Left ventricle myocardium superior (tissue), 1 donor: ENCODE measurements around the gene WRNIP1. TPM values are rescaled to one million over a fixed set of nuclear protein-coding genes. Genes with fewer than 3 reads are reported as not detected.
"Not testable (repeated sequence)": the region's sequence is repeated elsewhere in the genome, so short reads cannot be mapped to it uniquely, and the experiment has no call there.

ENCODE experiments used
- ATAC-seq: fragments of 200-7000 bp; cut with Tn5 transposase; one replicate; pipeline ENCODE4 v1.9.1; 2020; ENCODE audit warnings: mild to moderate bottlenecking, moderate library complexity
- DNase-seq: peaks from one replicate; pipeline ENCODE4 v3.0.0-alpha.2; 2020
- intact Hi-C: fragments of 100-400 bp; cut with micrococcal nuclease; formaldehyde crosslinking; loops from one replicate; pipeline ENCODE4 v1.11.0; 2022
- total RNA-seq: library from RNA; stranded (reverse); fragmentation: NEBNext Ultra II Directional; extraction: Animal tissue kit (Norgen Biotek cat#: 25700); gene quantifications from one replicate; pipeline ENCODE4 v1.2.1, GENCODE V29; 2021
- donor health status: DM: no; HTN: yes; CAD: no; lungs with severe emphysema.

The WRNIP1 gene
- total RNA-seq, 1 donor from 2014 or later = 45.1 TPM

DNA sequence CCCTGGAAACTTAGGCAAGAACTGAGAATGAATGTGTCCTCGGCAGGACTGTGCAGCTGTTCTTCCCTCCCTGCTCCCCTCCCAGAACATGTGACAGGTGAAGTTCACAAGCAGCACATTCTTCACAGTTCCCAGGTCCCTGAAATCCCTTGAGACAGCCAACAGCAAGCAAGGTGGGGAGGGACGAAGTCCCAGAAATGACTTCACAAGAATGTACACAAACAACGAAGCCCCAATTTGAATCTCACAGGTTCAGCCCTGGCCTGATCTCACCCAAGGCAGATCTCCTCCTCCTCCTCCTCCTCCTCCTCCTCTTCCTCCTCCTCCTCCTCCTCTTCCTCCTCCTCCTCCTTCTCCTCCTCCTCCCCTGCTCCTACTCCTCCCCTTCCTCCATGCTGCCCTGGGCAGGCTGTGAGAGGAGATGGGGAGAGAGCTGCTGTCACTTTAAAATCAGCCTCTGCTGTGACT lies 32.4 kb downstream of the WRNIP1 start:
- no peak for ATAC-seq
- no peak for DNase-seq
- intact Hi-C loops = loop anchor here (10.0 kb wide), 1 partner anchor 47 kb away; the partner anchor contains the start of gene SERPINB1

- no peak for ATAC-seq
- no peak for DNase-seq
- intact Hi-C loops = loop anchor here (10.0 kb wide), 1 partner anchor 46 kb away; the partner anchor contains the start of gene SERPINB1
These were observed 33.5 kb downstream of the WRNIP1 start for GRCh38 chr6:2798586-2799134.

DNA sequence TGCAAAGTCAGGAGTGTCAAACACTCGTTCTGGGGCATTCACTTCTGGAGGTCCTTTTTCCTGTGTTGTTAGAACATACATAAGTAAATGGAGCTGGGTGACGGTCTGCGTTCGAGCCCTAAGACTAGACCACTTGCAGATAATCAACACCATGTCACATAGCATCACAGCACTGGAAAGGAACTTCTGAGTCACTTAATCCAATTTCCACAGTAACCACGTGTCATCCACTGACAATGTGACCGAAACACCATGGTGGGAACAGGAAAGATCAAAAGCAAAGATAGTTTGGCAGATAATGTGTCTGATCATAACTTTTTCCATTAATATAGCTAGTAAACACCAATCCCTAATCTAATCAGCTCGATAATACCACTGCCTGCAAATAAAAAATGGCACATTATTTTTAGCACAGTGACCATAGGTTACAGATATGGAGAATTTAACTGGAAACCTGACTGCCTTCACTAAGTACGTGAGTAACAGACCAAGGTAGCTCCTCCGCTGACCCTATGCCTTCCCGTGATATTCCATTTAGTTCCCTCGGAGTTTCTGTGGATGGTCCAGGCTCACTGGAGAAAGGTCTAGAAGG lies 34.8 kb downstream of the WRNIP1 start:
- DNase-seq (no peak), ATAC-seq (peak; percentile 54)
- intact Hi-C loops = loop anchor here (10.0 kb wide), 1 partner anchor 45 kb away; the partner anchor contains the start of gene SERPINB1

GRCh38 chr6:2800552-2801316 lies 35.5 kb downstream of the WRNIP1 start:
- intact Hi-C loops = no loop called here
- DNase-seq = no peak
- ATAC-seq = no peak

DNA sequence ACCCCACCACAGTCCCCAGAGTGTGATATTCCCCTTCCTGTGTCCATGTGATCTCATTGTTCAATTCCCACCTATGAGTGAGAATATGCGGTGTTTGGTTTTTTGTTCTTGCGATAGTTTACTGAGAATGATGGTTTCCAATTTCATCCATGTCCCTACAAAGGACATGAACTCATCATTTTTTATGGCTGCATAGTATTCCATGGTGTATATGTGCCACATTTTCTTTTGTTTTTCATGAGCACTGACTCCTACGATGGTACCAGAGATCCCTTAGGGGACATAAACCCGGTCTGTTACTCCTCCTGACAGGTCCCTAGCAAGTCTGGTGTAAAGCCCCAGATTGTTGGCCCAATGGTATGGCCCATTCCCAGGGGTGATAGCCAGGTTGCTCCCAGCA lies 36.5 kb downstream of the WRNIP1 start:
- ATAC-seq, DNase-seq, intact Hi-C loops: not testable (repeated sequence)

DNA sequence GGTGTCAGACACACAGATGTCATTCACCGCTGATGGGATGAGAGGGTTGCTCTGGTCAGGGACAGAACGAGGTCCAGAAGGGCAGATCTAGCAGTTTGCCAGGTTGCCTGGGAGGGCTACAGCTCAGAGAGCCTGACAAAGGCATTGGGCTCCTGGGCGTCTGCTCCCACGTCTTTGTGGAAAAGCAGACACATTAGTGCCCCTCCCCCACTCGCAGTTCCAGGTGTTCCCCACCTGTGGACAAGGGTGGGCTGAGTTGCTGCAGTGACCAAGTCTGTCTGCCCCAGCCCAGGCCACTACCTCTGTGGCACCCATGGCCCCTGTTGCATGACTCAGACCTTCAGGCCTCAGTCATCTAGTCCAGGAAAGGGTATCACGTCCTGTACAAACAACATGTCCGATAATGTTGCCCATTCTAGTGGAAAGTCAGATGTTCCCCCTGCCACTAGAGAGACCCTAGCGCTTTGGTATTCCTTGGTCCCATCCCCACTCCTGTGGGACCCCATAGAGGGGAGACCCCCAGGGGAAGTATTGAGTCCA lies 37.4 kb downstream of the WRNIP1 start:
- ATAC-seq = no peak
- intact Hi-C loops = no loop called here
- DNase-seq = no peak

- ATAC-seq (no peak), DNase-seq (no peak)
- intact Hi-C loops = no loop called here
These were observed 38.7 kb downstream of the WRNIP1 start for GRCh38 chr6:2803731-2804429.

GRCh38 chr6:2804516-2804915 lies 39.3 kb downstream of the WRNIP1 start:
- no peak for DNase-seq
- peak; percentile 14 for ATAC-seq
- intact Hi-C loops = no loop called here

DNA sequence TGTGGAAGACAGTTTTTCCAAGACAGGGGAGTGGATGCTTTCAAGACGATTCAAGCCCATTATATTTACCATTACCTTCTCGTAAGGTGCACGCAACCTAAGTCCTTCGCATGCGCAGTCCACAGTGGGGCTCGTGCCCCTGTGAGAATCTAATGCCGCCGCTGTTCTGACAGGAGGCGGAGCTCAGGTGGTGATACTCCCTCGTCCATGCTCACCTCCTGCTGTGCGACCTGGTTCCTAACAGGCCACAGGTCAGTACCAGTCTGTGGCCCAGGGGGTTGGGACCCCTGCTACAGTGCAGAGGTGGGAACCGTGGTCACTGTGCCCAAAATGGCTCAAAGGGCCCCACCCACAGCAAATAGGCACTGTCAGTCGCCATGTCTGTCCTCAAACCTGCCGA lies 39.8 kb downstream of the WRNIP1 start:
- DNase-seq (no peak), ATAC-seq (no peak)
- intact Hi-C loops = no loop called here

GRCh38 chr6:2806644-2807043 lies 41.5 kb downstream of the WRNIP1 start:
- intact Hi-C loops = no loop called here
- DNase-seq = no peak

GRCh38 chr6:2807342-2808090 lies 42.3 kb downstream of the WRNIP1 start:
- intact Hi-C loops = no loop called here
- ATAC-seq (peak; percentile 39), DNase-seq (no peak)

More at GRCh38 chr6:2806644-2807043, 41.5 kb downstream of the WRNIP1 start:
- no peak for ATAC-seq

DNA sequence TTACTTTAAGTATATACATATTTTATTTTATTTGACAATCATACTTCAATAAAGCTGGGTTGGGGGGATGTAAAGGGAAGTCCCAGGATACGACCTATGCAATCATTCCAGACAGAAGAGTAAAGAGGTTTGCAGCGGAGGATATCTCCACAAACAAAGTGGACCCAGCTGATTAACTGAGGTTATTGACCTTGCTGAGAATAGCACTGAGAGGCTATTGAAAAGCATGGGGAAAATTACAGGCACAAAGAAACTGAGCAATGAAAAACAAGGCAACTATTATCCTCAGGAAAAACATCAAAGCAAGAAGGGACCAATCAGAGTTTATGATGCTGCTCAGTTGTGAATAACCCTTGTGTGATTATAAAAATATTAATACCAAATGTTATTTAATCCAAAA lies 43.8 kb downstream of the WRNIP1 start:
- intact Hi-C loops = no loop called here
- ATAC-seq (no peak), DNase-seq (no peak)

DNA sequence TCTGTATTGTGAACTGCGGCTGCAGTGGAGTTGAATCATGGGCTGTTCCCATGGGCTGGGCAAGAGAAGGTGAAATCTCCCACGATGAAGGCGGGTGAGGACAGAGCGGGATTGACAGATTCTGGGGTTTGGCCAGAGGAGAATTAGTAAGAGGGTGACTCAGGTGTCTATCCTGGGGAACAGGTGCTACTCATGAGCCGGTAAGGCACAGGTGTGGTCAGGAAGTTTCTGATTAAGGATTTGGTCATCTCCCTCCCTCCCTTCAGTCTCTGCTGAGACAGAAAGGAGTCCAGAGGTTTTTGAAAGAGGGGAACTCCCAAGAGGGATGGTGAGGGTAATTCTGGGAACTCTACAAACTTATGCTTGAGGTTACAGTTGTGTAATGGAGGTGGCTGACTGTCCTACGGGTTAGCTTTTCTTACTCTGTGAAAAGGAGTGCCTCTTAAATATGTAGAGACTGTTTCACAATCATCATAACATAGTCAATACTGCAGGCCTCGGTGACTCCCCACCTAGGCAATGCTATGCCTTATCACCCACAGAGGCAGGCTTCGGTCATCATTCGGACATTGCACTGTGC lies 45.0 kb downstream of the WRNIP1 start:
- DNase-seq = no peak
- intact Hi-C loops = no loop called here
- no peak for ATAC-seq

DNA sequence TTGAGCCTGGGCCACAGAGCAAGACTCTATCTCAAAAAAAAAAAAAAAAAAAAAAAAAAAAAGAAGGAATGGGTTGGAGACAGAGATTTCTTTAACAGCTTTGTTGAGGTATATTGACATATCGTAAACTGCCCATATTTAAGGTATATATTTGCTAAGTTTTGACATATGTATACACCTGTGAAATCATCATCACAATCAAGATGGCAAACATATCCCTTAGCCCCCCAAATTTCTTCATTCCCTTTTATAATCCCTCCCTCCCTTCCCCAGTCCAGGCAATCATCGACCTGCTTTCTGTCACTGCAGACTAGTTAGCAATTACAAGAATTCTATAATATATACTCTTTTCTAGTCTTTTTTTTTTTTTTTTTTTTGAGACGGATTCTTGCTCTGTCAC lies 47.5 kb downstream of the WRNIP1 start:
- DNase-seq = no peak
- ATAC-seq = no peak
- intact Hi-C loops = no loop called here

DNA sequence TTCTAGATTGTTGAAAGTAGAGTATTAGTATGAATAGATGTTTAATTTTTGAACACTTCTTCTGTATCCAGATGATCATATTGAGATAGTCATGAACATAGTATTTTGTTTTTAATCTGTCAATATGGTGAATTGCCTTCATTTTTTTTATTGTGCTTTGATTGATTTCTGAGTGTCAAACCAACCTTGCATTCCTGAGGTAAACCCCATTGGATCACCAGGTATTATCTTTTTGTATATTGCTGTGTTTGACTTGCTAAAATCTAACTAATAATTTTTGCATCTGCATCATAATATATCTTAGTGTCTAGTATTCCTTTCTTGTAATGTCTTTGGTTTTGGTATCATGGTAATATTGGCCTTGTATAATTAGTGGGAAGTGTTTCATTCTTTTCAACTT lies 51.0 kb downstream of the WRNIP1 start:
- intact Hi-C loops = no loop called here
- no peak for ATAC-seq
- no peak for DNase-seq

GRCh38 chr6:2817903-2818443 lies 52.8 kb downstream of the WRNIP1 start:
- DNase-seq = no peak
- ATAC-seq = peak; percentile 84
- intact Hi-C loops = no loop called here

DNA sequence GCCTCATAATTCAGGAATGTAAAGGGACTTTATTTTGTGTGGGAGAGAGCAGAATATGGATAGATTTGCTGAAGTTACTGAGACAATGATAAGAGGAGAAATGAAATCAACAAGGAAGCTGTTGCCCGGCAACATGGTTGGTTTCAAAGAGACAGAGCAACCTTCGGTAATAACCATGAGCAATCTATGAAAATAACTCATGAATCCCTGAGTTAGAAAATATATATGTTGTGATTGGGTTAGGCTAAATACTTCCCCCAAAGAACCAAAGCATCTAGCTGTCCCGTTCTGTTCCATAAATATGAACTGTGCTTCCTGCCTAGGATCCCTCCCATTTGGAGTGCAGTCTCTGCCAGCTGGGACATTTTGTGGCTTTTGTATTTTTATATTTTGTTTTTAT lies 53.4 kb downstream of the WRNIP1 start:
- intact Hi-C loops = no loop called here
- DNase-seq = no peak
- peak; percentile 72 for ATAC-seq

- intact Hi-C loops = no loop called here
These were observed 53.9 kb downstream of the WRNIP1 start for GRCh38 chr6:2819115-2819514.

More at GRCh38 chr6:2819115-2819514, 53.9 kb downstream of the WRNIP1 start:
- ATAC-seq (peak; percentile 30), DNase-seq (no peak)
